HG03064 (cell line): ENCODE data around the gene DTX1.
"Not testable (repeated sequence)": the region's sequence is repeated elsewhere in the genome, so short reads cannot be mapped to it uniquely, and the experiment has no call there.

Source experiments
- ATAC-seq: cut with Tn5 transposase; IDR thresholded peaks from one replicate; pipeline ENCODE4 v1.9.1; 2021; ENCODE audit warnings: low read depth; ENCODE audit not compliant: unreplicated experiment

The DTX1 gene

DNA sequence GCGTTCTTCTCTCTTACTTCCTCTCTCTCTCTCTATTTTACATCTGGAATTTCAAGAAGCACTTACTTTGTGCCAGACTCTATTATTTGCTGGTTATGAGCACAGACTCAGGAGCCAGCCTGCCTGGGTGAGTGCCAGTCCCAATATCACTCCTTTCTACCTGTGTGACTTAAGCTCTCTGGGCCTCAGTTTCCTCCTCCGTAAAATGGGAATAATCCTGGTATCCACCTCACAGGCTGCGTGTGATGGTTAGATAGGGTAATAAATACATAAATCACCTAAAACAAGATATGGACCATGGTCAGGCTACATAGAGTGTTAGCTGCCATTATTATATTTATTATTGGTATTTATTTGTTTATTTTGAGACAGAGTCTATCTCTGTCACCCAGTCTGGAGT, 54.7 kb downstream of the DTX1 start:
- ATAC-seq: no peak

DNA sequence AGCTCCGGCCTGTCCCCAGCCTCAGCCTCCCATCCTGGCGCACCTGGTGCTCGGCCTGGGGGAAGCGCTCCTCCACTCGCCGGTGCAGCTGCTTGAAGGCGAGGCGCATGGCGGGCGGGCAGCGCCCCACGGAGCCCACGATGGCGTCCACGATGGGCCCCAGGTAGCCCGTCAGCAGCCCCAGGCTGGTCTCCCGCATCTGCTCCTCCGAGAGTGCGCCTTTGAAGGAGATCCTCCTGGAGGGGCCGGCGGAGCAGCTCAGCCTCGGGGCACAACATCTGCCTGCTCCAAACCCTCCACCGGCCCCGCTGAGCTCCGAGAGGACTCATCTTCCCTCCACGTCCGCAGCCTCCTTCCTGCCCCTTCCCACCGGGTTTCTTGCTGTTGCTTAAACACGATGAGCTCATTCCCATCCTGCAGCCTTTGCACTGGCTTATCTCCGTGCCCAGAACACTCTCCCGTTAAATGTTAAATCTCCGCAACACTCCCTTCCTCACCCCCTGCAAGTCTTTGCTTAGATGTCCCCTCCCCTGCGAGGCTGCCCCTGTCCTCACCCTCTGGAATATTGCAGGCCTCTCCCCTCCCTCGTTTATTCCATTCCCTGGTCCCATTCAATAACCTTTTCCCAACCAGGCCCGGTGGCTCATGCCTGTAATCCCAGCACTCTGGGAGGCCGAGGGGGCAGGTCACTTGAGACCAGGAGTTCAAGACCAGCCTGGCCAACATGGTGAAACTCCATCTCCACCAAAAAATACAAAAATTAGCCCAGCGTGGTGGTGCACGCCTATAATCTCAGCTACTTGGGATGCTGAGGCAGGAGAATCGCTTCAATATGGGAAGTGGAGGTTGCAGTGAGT, 55.7 kb downstream of the DTX1 start:
- no peak for ATAC-seq

DNA sequence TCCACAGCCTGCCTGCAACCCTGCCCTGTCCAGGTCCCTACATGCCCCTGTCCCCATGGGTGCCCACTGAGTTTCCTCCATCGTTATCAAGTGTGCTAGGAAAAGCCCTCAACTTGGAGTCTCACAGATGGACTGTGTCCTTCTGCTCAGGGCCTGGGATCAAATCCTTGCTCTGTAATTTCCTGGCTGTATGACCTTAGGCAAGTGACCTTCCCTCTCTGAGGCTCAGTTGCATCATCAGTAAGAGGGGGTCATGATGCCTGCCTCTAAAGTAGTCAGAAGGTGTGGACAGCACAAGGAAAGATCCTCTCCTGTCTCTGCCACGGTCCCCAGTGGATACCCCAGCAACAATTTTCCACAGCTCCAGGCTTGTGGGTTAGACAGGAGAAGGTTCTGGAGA, 56.9 kb downstream of the DTX1 start:
- ATAC-seq: no peak

DNA sequence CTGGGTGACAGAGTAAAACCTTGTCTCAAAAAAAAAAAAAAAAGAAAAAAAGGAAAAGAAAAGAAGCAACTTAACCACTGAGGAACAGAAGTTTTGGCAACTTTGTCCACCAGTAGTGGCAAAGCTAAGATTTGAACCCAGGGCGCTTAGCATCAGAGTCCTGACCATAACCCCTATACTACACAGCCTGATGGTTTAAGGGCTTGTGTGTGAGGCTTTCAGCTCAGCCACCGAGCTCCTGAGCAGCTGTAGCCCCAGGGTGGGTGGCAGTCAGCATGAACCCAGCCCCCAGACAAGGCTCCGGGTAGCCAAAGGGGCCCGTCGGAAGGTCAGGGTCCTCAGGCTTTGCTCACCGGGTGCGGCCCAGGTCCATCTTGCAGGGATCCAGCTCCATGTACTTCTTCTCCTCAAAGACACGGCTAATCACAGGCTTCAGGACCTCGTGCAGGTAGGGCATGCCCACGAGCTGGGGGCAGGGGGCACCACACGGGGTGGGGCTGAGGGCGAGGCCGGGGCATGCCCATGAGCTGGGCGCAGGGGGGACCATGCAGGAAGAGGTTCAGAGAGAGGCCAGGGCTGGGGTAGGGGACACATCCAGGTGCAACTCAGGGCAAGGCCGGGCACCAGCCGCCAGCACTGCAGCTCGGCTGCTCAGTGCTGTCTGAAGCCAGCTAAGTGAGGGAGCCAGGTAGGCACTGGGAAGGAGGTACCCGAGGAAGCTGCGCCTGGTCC, 58.1 kb downstream of the DTX1 start:
- ATAC-seq: no peak

DNA sequence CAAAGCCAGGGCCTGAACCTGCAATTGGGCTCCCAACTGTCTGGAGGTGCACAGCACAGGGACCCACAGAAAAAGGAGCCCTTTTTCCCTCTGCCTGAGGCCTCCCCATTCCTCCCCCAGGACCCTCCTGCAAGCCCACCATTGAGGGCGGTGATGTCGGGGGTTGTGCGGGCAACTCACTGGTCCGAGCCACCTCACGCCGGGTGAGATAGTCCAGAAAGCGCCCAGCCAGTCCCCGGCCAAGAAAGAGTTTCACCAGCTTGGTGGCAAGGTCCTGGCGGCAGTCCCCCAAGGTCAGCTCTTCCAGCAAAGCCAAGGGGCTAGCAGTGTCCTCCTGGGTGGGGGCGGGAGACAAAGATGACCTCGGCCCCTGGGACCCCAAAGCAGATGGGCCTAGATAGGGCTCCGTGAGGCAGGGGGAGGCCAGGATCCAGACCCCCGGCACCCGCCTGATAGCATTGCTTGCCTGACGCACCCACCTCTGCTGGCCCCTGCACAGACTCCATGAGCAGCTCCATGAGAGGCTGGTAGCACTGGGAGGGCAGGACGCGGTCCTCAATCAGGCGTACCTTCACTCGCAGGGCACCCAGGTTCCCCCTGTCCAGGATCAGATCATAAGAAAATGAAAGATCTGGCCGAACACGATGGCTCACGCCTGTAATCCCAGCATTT, 59.1 kb downstream of the DTX1 start:
- ATAC-seq: no peak

DNA sequence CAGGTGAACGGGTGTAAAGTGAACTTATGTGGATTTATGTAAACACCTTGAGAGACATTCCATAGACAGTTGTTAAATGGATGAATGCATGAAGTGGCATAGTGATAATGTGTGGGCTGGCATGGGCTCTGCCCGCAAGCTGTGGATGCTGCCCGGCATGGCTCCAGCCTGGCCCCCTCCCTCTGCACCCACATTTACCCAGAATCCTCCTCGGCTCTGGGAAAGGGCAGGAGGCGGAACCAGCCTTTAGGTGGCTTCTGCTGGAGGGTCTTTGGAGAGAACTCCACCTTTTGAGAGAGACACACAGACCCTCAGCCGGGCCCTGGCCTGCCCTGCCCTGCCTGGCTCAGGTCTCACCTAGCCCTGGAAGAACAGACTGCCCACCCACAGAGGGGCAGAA, 60.3 kb downstream of the DTX1 start:
- no peak for ATAC-seq

DNA sequence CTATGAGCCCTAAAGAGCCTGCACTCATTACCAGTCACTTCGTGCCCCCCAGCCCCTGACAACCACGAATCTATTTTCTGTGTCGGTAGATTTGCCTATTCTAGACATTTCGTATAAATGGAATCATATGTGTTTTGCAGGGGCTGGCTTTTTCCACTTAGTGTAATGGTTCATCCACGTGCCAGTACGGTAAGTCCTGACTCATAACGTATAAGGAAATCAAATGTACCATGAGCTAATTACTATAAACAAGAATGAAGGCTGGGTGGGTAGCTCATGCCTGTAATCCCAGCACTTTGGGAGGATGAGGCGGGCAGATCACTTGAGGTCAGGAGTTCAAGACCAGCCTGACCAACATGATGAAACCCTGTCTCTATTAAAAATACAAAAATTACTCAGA, 61.2 kb downstream of the DTX1 start:
- not testable (repeated sequence) for ATAC-seq

DNA sequence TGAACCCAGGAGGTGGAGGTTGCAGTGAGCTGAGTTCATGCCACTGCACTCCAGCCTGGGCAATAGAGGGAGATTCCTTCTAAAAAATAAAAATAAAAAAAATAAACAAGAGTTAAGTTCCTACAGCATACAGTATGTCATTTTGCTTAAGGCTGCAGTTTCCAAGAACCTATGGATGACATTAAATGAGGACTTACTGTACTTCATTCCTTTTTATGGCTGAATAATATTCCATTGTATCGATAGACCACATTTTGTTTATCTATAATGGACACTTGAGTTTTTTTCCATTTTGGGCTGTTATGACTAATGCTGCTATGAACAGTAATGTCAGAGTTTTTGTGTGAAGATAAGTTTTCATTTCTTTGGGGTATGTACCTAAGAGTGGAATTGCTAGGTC, 61.6 kb downstream of the DTX1 start:
- ATAC-seq: no peak

DNA sequence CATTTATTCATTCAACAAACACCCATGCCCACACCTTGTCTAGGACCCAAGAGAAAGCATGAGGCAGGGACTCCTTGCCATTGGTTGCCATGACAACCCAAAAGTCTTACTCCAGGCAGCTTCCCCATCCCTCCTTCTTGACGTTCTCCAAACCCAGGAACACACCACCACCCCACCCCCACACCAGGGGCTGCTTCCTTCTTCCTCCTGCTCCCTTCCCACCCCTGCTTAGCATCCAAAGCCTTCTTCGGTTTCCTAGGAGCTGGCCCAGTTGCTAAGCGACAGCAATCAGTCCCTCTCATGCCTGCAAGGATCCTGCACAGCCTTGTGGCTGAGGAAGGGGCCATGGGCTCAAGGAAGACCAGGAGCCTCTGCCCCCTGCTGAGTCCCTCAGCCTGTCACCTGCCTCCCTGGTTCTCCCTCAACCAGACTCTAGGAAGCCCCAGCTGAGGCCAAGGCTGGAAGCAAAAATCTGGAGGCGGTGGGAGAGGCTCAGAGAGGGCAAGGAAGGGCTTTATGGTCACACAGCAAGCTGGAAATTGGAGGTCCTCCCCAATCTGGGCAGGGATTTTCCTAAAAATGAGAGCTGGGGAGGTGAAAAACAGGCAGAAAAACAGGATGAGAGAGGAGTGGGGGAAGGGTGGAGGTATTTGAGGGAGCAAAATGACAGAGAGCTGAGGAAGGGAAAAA, 63.6 kb downstream of the DTX1 start:
- no peak for ATAC-seq

DNA sequence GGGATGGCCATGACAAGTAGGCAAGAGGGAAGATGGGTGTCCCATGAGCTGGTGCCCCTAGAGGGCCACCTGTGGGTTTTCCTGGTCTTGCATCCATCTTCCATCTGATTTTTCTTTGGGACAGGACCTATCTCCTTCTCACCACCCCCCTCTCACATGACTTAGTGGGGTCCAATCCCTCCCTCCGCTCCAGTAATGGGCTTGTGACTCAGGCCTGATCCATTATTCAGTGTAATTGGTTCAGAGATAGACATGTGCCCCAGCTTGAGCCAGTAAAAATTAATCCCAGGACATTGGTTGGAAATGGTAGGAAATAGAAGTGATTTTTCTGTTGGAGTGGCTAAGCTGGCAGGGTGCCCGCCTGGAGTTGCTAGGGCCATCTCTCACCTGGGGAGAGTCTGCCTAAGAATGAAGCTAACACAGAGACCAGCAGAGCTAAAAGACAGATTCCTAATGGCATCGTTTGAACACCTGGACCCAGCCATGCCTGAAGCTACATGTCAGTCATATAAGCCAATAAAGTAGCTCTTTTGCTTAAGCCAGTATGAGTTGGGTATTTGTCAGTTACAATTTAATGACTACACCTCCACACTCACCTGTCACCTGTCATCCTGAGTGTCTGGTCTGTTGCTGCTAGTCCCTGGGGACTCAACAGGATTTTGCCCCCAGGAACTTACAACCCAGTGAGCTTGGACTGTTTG, 64.3 kb downstream of the DTX1 start:
- no peak for ATAC-seq

DNA sequence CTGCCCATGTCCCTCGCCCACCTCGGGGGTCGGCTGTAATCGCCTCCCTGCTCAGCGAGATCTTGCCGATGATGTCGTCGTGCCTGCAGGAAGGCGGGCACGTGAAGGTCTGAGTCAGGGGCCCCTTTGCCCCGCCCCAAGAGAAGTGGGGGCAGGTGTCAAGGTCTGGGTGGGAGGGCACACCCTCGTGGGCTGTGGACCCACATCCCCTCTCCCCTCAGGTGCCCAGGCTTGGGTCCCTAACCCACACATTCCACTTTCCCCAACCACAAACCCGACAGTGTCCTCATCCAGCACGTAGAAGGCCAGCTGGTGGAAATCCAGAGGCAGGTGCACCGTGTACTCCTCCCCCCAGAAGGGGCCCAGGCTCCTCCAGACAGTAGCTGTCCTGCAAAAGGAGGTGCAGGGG, 71.3 kb downstream of the DTX1 start:
- no peak for ATAC-seq

DNA sequence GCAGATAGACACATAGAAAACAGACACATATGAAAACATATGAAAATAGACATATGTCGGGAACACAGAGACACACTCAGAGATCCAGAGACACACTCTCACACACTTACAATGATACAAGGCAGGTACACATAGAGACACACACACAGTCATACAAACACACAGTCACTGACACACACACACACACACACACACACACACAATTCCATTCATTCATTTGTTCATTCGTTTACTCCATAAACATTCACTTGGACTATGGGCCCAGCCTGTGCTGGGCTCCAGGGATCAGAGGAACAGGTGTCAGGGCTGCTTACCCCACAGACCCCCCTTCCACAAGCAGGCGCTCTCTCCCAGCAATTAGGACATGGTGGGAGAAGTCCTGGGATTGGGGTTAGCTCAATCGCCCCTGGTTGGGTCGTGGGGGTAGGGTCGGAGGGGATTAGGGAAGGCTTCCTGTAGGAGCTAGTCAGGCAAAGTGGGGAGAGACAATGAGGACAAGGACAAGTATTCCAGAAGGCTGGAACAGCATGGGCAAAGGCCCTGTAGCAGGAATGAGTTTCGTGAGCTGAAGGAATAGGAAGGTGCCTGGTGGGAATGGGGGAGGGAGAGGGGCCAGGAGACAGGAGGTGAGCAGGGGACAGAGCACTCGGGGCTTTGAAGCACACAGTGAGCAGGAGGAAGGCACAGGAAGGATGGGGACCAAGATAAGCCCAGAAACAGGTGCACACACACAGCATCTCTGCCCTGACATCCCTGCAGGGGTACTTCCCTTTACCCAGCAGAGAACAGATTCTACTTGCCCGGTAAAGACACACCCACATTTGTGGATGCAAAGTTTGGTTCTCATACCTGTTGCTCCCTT, 72.5 kb downstream of the DTX1 start:
- ATAC-seq: no peak

DNA sequence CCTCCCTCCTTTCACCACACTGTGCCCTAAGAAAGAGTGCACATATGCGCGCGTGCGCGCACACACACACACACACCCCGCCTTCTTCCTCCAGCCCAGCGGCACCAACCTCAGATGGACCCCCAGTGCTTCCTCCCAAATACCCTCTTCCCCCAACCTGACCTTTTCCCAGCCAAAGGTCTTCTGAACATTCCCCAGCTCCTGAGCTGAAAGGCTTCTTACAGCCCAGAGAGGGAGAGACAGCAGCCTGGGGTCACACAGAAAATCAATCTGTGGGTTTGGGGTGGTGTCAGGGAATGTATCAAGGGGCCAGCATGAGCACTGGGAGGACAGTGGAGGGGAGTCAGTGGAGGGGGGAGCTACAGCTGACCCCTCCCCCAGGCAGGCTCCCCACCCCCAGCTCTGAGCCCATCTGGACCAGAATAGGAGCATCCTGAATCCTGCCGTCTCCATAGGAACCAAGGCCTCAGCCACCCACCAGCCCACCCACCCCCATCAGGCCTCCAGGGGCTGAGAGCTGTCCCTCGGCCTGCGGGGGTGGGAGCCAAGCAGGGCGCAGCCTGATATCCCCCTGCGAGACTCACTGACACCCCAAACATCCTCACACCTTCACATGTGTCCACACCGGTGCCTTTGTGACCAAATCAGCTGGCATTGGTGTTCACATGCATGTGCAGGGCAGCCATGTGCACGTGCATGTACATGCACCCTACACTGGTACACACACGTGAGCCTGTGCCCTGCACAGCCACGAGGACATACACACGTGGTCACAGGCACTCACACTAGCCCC, 73.3 kb downstream of the DTX1 start:
- no peak for ATAC-seq

DNA sequence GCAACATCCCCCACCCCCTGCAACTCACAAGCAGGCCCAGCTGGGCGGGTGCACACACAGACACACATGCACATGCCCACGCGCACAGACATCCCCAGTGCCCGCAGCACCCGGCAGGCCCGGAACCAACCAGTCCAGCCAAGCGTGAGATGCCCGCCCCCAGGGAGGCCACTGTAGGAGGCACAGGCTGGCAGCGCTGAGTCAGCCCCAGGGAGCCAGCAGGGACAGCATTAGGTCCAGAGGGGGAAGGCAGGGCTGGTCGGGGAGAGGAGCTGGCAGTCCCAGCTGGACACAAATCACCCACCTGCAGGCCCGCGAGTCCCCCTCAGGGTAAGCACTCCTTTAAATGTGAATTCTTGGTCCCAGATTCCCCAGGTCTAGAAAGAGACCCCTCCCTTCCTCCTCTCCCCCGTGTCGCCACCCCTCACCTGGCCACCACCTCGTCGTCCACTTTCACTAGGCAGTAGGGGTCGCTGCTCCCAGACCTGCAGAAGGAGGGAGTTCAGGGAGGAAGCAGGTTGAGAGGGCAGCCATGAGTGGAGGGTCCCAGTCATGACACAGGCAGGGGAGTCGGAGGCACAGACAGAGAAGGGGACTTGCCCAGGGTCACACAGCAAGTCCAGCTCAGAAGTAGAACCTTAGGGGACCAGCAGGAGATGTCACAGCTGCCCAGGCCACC, 74.1 kb downstream of the DTX1 start:
- ATAC-seq: no peak

DNA sequence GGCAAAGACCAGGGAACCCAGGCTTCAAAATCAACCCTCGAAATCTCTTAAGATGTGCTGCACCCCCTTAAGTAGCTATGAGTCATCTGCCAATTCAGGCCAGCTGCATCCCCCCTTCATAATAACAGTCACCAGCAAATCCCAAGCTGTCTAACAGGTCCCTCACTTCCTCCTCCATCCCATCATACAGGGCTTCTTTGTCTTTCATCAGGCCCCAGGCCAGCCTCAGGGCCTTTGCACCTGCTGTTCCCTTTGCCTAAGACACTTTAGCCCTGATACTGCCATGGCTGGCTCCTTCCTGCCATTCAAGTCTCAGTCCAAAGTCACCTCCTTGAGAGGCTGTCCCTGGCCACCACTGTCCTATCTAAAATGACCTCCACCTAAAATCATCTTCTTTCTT, 75.0 kb downstream of the DTX1 start:
- no peak for ATAC-seq

DNA sequence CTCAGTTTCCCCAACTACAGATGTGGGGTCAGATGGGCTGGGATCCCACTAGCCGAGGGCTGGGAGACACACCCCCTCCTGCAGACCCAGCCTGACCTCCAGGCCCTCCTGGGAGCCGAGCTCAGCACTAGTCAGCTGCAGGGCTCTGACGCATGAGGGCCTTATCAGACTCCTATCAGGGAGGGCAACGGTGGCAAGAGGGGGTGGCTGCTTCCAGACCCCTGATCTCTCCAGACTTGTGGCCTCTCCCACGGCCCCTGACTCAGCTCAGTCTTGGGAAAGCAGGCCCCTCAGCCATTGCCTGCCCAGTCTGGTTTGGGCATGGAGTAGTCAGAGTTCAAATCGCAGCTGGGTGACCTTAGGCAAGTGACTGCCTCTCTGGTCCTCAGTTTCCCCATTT, 76.5 kb downstream of the DTX1 start:
- no peak for ATAC-seq

DNA sequence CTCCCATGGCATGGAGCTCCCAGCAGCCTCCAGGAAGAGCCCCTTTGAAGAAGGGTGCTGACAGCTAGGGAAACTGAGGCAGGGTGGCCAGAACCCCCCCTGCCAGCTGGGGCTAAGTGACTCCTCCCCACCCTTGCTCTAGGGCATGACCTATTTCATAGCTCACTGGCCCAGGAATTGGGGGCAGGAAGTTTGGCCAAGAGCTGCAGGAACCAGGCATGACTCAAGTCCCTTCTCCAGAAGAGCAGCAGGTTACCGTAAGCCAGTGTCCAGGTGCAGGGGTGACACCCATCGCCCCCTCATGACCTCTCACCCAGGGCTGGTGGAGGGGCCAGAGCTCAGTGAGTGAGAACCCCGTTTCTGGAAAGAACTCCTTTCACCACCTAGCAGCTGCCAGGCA, 77.1 kb downstream of the DTX1 start:
- no peak for ATAC-seq

DNA sequence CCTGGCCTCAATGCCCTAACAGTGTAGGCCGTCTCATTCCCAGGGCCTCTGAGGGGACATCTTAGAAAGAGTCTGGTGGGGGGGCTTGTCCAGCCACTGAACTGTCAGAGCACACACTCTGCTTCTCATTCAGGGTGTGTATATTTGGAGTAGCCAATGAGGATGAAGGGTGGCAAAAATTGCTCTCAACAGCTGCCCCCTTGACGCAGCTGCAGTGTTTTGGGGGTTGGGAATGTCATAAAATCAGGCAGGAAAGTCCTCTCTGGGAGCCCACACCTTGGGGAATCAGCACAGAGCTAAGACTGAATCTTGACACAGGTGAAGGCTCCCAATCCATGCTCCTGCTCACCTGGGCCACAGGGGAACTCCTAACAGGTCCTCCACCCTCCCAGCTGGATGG, 77.5 kb downstream of the DTX1 start:
- no peak for ATAC-seq
